ENCODE measurements around the gene CAMK2N1. TPM values are rescaled to one million over a fixed set of nuclear protein-coding genes. Genes with fewer than 3 reads are reported as not detected.

Gene CAMK2N1
- polyA plus RNA-seq, 4 donors, result 70.0 to 88.8 (median 78.3) TPM

- DNase-seq (ENCODE audit: low read depth in 4 of 4, low spot score in 2 of 4), result no peak
These were observed 5.6 kb downstream of the CAMK2N1 start for GRCh38 chr1:20480243-20480944.

GRCh38 chr1:20479840-20480239 lies 6.2 kb downstream of the CAMK2N1 start:
- DNase-seq (ENCODE audit: low read depth in 4 of 4, low spot score in 2 of 4), result no peak

GRCh38 chr1:20478057-20478635 lies 7.9 kb downstream of the CAMK2N1 start:
- no peak for DNase-seq (ENCODE audit: low read depth in 4 of 4, low spot score in 2 of 4)

- no peak for DNase-seq (ENCODE audit: low read depth in 4 of 4, low spot score in 2 of 4)
These were observed 8.5 kb downstream of the CAMK2N1 start for GRCh38 chr1:20477348-20478056.

GRCh38 chr1:20476265-20477038 lies 9.6 kb downstream of the CAMK2N1 start:
- DNase-seq (ENCODE audit: low read depth in 4 of 4, low spot score in 2 of 4), result peak in 1 of 4 donors; percentile 80

GRCh38 chr1:20474996-20475395 lies 11.0 kb downstream of the CAMK2N1 start:
- no peak for DNase-seq (ENCODE audit: low read depth in 4 of 4, low spot score in 2 of 4)

GRCh38 chr1:20474333-20474975 lies 11.6 kb downstream of the CAMK2N1 start:
- no peak for DNase-seq (ENCODE audit: low read depth in 4 of 4, low spot score in 2 of 4)

GRCh38 chr1:20473894-20474293 lies 12.1 kb downstream of the CAMK2N1 start:
- DNase-seq (ENCODE audit: low read depth in 4 of 4, low spot score in 2 of 4), result no peak

GRCh38 chr1:20472860-20473711 lies 12.9 kb downstream of the CAMK2N1 start:
- peak in 2 of 4 donors; percentile 69 to 71 for DNase-seq (ENCODE audit: low read depth in 4 of 4, low spot score in 2 of 4)

- DNase-seq (ENCODE audit: low read depth in 4 of 4, low spot score in 2 of 4), result no peak
These were observed 13.9 kb downstream of the CAMK2N1 start for GRCh38 chr1:20472121-20472520.

- no peak for DNase-seq (ENCODE audit: low read depth in 4 of 4, low spot score in 2 of 4)
These were observed 15.8 kb downstream of the CAMK2N1 start for GRCh38 chr1:20470194-20470593.

- no peak for DNase-seq (ENCODE audit: low read depth in 4 of 4, low spot score in 2 of 4)
These were observed 16.5 kb downstream of the CAMK2N1 start for GRCh38 chr1:20469406-20470076.

GRCh38 chr1:20466273-20466672 lies 19.7 kb downstream of the CAMK2N1 start:
- no peak for DNase-seq (ENCODE audit: low read depth in 4 of 4, low spot score in 2 of 4)

GRCh38 chr1:20465187-20465586 lies 20.8 kb downstream of the CAMK2N1 start:
- DNase-seq (ENCODE audit: low read depth in 4 of 4, low spot score in 2 of 4), result no peak

- no peak for DNase-seq (ENCODE audit: low read depth in 4 of 4, low spot score in 2 of 4)
These were observed 22.5 kb downstream of the CAMK2N1 start for GRCh38 chr1:20463502-20463901.

GRCh38 chr1:20462397-20462796 lies 23.6 kb downstream of the CAMK2N1 start:
- DNase-seq (ENCODE audit: low read depth in 4 of 4, low spot score in 2 of 4), result no peak

- no peak for DNase-seq (ENCODE audit: low read depth in 4 of 4, low spot score in 2 of 4)
These were observed 27.3 kb downstream of the CAMK2N1 start for GRCh38 chr1:20458717-20459116.

GRCh38 chr1:20454004-20454403 lies 32.0 kb downstream of the CAMK2N1 start:
- no peak for DNase-seq (ENCODE audit: low read depth in 4 of 4, low spot score in 2 of 4)

- no peak for DNase-seq (ENCODE audit: low read depth in 4 of 4, low spot score in 2 of 4)
These were observed 36.2 kb downstream of the CAMK2N1 start for GRCh38 chr1:20449735-20450311.

All from left renal cortex interstitium (tissue), 4 donors.